LNCaP clone FGC (cell line): ENCODE measurements around the gene HJURP.

ENCODE experiments used
- DNase-seq: peaks from one replicate; pipeline ENCODE4 v3.0.0-alpha.2; 2011; ENCODE audit warnings: low read depth
- H3K4me3 ChIP-seq: 2 replicates; pipeline ENCODE4 v1.5.1; 2011; ENCODE audit warnings: mild to moderate bottlenecking, low read depth, low read length, control low read depth
- TF ChIP-seq, protein P1 (sequence below): IDR thresholded peaks from 2 replicates; pipeline ENCODE4 v1.5.1; 2012; ENCODE audit warnings: mild to moderate bottlenecking; ENCODE audit not compliant: control insufficient read depth, insufficient read depth; ENCODE audit errors: extremely low read depth

Gene HJURP

DNA sequence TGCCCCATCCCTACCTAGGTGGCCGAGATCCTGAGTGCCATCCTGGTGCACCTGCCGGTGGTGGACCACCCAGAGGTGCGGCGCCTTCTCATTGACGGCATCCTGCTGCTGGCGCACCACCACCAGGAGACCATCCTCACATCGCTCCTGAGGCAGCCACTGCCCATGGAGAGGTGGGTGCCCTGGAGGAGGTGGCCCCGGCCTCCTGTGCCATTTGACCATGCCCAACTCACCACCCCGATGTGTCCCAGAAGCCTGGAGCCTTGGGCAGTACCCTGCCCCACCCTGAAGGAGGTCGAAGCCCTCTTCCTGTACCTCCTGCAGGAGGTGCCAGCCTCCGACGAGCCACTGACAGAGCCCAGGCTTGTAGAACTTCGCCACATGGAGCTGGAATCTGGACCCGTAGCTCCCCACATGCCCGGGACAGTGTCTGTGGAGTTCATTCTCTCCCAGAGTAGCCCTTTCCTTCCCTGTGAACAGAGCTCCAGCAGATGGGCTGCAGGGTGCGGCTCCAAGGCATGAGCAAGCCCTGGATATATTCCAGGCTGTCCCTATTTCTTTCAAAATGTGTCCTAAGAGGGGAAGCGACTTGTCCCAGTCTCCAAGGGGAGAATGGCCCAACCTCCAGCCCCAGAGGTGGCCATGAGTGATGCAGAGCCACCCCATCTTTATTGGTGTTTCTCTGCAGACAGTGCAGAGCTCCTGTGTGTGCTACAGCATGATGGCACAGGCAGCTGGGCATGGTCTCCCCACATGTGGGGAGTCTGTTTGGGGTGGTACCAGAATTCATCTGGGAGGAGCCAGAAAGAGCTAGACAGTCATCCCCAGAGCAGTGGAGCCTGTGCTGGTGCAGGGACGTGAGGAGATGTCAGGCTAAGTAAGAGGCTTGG, 34.2 kb downstream of the HJURP start:
- no peak overlapping the region for H3K4me3 ChIP-seq
- TF ChIP-seq, protein P1, sequence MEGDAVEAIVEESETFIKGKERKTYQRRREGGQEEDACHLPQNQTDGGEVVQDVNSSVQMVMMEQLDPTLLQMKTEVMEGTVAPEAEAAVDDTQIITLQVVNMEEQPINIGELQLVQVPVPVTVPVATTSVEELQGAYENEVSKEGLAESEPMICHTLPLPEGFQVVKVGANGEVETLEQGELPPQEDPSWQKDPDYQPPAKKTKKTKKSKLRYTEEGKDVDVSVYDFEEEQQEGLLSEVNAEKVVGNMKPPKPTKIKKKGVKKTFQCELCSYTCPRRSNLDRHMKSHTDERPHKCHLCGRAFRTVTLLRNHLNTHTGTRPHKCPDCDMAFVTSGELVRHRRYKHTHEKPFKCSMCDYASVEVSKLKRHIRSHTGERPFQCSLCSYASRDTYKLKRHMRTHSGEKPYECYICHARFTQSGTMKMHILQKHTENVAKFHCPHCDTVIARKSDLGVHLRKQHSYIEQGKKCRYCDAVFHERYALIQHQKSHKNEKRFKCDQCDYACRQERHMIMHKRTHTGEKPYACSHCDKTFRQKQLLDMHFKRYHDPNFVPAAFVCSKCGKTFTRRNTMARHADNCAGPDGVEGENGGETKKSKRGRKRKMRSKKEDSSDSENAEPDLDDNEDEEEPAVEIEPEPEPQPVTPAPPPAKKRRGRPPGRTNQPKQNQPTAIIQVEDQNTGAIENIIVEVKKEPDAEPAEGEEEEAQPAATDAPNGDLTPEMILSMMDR: no peak
- DNase-seq: no peak

DNA sequence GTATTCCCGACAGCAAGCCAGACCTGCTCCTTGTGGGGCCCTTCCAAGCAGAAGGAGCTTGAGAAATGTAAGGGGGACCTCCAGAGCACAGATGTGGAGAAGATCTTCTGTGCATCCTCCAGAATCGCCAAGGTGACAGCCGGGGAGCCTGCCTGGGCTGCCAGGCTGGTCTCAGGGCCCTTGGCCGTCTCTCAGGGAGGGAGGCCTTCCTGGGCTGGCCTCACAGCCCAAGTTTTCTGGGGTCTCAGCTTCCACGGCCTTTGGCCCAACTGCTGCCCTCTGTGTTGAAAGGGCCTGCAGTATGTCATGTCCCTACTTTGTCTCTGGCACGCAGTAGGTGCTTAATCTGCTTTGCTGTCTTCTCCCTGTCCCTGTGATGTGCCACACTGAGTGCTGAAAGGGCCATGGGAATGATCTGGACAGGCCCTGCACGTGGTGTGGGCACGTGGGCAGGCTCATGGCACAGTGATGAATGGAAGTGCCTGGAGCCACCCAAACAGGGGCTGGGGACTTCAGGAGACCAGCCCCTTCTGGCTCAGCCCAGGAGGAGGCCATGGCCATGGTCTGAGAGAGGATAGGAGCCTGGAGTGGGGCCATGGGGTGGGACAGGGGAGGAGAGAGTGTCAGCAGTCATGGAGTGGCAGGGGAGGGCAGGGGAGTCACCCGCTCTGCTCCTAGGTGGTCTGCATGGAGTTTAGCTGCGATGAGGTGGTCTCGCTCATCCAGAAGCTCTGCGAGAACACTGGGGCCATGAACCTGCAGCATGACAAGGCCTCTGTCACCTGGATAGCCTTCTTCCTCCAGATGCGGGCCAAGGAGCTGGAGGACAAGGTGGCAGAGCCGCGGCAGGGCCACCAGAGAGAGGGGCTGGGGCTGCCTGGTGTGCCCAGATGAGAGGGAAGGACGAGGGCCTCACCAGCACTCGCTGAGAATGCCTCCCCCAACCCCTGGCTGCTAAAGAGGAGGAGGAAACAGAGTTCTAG, 35.4 kb downstream of the HJURP start:
- no peak for DNase-seq
- TF ChIP-seq, protein P1: no peak
- no peak overlapping the region for H3K4me3 ChIP-seq

DNA sequence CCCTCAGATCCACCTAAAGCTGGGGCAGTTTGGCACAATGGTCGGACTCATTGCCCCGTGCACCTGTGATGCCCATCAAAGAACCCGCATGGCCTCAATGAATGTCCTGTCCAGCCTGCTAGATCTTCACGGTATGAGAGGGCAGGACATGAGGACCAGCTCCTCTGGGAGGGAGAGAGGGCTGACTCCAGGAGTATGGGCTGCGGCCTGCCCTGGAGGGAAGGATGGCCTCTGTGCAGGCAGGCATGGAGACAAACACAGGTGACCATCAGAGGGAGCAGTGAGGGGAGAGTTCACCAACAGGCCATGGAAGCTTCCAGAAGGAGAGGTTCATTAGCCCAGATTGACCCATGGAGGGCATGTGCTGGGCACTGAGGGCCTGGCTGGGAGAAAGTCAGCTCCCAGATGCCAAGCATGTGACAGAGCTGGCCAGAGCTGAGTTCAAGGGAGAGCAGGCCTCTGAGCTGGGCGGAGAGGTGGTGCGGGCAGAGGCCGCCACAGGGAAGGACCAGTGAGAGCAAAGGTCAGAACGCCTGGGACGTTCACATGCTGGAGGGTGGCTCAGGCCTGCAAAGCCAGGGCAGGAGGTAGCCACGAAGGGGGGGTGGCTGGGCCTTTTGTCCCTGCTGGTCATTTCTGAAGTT, 36.2 kb downstream of the HJURP start:
- DNase-seq: no peak
- TF ChIP-seq, protein P1: no peak

DNA sequence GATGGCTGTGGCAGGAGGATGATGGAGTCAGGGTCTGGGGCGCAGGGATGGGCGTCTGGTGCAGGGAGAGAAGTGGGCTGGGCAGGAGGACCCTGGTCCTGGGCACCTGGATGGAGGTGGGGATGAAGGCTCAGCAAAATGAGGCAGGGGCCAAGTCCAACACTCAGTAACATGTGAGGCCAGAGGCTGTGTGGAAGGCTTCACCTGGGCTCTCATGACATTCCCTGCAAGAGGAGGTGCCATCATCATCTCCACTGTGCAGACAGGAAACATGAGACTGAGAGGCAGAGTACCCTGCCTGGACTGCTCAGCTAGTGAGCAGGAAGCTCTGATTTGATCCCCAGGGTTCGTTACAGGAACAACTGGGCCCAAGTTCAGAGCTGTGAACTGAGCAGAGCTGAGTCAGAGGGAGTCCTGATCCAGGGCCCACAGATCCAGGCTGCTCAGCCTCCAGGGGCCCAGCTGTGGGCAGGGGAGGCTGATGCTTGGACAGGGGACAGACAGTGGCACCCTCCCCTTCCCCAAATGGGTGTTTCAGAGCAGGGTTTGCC, 36.9 kb downstream of the HJURP start:
- no peak for DNase-seq
- no peak overlapping the region for H3K4me3 ChIP-seq
- TF ChIP-seq, protein P1: no peak

More for the DNA sequence above, 36.2 kb downstream of the HJURP start:
- no peak overlapping the region for H3K4me3 ChIP-seq

DNA sequence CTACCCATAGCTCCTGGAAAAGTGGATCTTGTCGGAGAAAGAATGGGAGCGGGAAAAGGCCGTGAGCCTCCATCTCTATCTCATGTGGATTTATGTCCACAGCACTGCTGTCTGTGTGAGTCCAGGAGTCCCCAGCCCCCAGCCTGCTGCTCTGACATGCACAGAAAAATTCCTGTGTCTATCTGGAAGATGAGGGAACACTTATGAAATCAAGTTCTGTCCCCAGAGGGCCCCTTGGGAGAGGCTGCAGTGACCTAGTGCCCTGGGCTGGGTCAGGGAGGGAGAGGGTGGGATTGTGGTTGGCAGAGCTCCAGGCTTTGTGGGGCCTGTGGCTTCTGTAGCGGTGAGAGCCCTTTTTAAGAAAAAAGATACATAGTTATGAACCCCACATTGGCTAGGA, 37.6 kb downstream of the HJURP start:
- no peak overlapping the region for H3K4me3 ChIP-seq
- TF ChIP-seq, protein P1: no peak
- DNase-seq: no peak

DNA sequence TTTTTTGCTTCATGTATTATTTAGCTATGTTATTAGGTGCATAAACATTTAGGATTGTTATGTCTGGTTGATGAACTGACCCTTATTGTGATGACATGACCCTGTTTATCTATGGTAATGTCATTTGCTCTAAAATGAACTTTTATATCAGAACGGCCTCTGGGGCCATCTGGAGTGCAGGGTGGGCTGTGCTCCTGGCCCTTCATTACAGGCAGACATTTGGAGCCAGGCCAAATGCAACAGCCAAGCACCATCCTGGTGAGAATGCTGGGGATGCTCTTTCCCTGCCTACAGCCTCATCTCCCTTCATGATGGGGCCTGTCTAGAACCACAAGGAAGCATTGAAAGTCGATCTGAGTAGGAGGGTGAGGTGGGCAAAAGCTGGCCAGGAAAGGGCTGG, 38.0 kb downstream of the HJURP start:
- H3K4me3 ChIP-seq: no peak overlapping the region
- no peak for DNase-seq
- TF ChIP-seq, protein P1: no peak
